GDM1 (cell line): Measurements from ENCODE around the gene TRABD2B.

Source experiments
- DNase-seq: peaks from one replicate; lab custom pipeline; 2025; lab: John Stamatoyannopoulos, UW

Gene TRABD2B

GRCh38 chr1:47725000-47725473 is 272.1 kb downstream of the TRABD2B start:
- no peak for DNase-seq

DNA sequence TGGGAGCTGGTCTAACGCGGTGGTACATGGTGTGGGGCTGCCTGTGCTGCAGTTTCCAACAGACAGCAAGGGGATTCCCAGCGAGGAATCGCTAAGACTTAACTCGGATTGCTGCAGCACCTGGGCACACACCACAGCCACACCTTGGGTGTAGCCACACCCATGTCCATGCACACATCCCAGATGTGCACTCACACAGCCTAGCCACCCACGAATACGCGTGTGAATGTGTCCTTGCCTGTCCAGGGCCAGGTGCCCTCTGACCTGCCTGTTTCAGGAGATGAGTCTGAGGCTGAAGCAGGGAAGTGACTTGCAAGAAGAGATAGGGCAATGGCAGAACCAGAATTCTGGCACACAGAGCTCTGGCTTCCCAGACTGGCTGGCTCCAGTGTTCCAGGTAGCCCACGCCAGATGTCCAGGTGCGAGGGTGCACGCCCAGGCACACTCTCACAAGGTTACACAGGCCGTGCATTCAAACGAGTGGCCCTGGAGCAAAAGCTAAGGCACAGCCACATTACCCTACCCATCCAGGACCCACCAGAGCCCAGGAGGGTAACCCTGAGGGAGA is 272.7 kb downstream of the TRABD2B start:
- DNase-seq, result no peak

DNA sequence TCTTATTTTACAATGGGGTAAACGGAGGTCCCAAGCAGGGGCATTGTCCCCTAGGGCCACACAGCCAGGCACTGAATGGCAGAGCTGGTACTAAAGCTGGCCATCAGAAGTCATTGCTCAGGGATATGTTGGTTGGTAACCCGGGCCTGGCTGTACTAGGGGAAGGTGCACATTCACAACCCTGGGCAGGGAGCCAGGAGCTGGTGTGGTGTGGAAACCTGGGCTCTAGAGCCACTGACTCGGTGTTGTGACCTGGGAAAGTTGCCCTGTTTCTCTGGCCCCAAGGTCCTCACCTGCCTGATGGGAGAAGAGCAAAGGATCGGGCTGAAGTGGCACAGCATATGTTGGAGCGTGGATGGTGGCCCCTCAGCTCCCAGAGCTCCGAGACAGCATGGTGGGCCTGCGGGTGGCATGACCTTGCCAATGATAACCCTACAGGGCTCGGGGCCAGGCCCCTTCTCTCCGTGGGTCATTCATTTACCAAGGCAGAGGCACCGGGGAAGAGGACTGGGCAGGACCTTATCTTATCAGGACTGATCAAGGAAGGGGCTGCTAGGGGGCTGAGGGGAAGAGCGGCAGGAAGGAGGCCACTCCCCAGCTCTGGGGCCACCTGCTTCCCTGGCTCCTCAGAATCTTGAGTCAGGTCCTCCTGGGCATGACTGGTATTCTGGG is 274.1 kb downstream of the TRABD2B start:
- no peak for DNase-seq

GRCh38 chr1:47722101-47722500 is 275.1 kb downstream of the TRABD2B start:
- DNase-seq, result no peak

DNA sequence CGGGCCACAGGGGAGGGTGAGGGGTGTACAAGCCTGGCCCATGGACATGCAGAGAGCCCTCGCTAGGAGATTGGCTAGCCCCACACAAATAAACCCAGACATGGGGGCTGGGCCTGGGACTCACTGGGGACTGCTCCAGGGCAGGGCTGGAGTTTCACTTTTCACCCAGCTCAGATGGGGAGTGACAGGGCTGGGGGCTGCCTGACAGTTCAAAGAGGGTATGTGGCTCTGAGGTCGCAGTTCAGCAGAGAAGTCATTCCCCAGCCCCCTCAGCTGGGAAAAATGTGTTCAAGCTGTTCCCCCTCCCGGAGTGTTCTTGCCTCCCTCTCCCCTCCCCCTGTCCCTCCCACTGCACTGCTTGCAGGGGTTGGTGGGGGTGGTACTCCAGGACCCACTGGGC is 277.1 kb downstream of the TRABD2B start:
- DNase-seq, result no peak

DNA sequence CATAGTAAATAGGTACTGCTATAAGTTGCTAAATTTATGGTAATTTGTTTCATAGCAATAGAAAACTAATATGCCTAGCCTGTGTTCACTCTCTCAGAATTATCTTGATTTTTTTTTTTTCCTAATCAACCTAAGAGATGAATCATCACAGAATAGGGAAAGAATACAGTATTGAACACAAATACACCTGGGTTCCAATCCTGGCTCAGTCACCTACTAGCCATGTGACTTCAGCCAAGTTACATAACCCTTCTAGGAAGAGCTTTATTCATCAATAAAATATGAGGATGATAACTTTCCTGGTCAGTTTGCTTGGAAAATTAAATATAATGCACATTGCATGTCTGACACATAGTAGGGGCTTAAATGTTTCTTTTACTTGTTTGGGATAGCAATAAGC is 279.8 kb downstream of the TRABD2B start:
- DNase-seq, result no peak

DNA sequence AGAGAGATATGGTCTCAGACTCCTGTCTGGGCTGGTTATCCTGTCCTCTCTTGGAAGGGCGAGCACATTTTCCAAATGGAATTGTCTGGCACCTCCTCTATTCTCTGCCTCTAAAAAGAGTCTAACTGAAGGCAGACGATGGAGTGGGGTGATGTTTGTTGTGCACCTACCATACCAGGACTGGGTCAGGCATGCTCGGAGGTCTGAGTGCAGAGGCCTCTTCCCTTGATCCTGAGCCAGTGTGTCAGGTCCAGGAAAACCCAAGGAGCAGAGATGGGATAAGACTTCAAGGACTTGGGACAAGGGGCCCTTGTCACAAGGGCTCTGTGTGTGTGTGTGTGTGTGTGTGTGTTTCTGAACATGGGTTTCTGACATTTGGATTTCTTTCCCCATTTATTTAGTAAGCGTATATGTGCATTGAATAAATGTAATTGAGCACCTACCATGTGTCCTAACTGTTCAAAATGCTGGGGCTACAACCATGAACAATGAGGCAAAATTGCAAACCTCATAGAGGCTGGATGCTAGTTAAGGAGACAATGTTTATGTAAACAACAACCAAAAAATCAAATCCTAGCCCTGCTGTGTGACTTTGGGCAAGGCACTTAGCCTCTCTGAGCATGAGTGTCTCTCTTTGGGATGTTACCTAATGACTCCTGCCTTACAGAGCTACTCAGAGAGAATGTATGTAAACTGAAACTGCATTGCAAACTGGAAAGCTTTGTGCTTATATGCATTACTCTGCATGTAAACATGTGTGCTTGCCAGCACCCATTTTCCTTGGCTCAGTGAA is 283.0 kb downstream of the TRABD2B start:
- DNase-seq, result no peak

DNA sequence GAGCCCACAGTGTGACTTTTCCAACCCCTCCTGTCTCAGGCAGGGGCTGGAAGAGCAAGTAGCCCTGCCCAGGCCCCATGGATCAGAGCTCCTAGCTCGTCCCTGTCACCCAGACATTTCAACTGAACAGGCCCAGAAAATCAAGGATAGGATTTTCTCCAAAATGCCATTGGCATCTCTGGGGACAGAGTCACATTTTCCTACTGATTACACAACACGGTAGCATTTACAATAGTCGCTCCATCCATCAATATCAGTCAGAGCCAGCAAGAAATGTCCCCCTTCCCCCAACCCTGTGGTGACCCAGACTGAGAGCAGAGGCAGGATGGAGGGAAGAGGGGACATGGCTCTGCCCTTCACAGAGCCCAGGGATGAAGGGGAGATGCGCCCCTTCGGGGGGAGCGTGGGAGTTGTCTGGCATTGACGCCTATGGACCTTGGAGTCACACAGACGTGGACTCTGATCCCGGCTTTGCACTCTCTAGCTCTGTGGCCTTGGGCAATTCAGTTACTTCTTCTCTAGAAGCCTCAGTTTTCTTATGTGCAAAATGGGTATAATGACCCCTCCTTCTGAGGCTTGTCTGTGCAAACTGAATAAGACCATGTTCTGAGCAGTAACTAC is 283.7 kb downstream of the TRABD2B start:
- no peak for DNase-seq

DNA sequence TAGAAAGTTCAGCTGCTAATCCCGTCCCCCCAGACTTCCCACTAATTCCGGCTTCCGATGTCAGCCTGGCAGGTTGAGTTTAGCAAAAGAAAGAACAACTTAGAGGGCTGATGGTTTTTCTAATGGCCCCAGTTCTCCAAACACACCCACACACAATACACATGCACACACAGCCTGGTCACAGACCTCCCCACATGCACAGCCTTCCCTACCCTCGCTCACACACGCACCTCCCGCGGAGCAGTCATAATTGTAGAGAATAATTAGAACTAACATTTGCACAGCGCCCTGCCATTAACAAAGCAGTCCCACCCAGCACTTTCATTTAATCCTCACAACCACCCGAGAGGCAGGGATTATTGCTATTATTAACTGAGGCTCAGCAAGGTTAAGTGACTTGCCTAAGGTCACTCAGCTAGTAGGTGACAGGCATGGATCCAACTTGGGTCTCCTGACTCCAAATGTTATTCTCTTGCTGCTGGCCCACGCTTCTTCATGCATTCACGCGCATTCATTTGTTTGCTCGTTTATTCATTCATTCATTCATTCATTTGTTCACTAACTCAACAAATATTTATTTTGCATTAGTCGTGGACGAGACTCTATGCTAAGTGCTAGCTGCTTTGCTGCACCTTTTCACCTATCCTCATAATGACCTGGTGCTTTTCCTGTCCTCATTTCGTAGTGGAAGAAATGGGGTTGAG is 284.4 kb downstream of the TRABD2B start:
- DNase-seq, result no peak

DNA sequence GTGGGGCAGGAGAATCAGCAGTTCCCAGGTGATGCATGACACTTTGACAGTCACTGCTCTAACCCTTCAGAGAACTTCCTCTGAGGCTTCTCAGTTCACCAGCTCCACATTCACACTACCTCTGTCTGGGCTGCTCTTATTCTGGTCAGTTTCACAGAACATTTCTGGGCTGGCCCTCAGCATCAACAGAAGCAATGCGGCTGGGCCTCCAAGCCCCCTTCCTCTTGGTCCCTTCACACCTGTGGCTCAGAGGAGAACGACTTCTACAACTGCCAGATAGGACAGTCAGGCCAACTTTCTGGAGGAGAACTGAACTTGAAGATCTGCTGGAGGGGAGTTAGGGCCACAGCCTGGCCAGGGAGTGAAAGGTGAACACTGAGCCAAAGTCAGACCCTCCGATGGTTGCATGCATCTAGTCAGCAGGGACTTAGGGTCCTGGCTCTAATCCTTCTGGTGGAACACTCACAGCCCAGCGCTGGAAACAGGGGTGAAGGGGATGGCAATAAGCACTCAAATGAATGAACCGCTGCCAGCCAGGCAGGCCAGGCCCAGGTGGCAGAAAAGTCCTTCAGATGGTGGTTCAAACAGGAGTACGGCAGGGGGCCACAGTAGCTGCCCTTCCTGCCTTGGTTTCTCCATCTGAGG is 285.2 kb downstream of the TRABD2B start:
- DNase-seq, result no peak

GRCh38 chr1:47711184-47711847 is 285.9 kb downstream of the TRABD2B start:
- no peak for DNase-seq
